Activated CD4-positive, alpha-beta T cell treated with anti-CD3 and anti-CD28 coated beads, Interleukin-2, amount 50 U/mL, for 1 hour (primary cell): ENCODE results near the gene DYDC2.
"Not testable (repeated sequence)": the region's sequence is repeated elsewhere in the genome, so short reads cannot be mapped to it uniquely, and the experiment has no call there.

ENCODE experiments used
- DNase-seq: peaks from one replicate; pipeline ENCODE4 v3.0.0-alpha.2; 2020

Gene DYDC2, protein sequence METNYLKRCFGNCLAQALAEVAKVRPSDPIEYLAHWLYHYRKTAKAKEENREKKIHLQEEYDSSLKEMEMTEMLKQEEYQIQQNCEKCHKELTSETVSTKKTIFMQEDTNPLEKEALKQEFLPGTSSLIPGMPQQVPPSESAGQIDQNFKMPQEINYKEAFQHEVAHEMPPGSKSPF

DNA sequence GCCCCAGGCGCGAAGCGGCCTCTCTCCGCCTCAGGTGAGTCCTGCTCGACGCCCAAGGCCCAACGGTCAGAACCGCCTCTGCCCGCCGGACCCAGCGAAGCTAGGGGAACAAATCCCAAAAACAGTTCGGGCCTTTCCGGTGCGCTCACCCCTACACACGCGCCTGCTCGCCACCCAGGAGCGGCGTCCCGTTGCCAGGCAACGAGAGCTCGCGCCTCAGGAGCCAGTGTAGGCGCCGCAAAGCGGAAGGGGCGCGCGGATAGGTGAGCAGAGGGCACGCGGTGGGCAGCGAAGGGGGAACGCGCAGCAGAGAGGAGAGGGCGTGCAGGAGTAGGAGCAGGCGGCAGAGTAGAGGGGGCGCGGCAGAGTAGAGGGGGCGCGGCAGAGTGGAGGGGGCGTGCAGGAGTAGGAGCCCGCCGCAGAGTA lies at the start of gene DYDC2, which contains the start of gene DYDC1:
DYDC2 (plus strand) TSS at position 219 of the 426 bp plus-strand sequence. CDS start 5,663 bp downstream, outside the sequence.
DYDC1 (minus strand) TSS at position 193 of the 426 bp plus-strand sequence. CDS start 4,154 bp downstream, outside the sequence.
- DNase-seq = peak; percentile 18

DNA sequence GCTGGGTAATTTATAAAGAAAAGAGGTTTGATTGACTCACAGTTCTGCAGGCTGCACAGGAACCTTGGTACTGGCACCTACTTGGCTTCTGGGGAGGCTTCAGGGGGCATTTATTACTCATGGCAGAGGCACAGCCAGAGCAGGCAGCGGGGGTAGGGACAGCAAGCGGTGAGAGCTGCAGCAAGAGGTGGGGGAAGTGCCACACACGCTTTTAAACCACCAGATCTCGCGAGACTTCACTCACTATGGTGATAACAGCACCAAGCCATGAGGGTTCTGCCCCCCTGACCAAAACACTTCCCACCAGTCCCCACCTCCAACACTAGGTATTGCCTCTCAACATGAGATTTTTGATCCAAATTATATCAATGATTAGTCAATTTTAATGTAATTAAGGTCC lies 43.1 kb upstream of the DYDC2 start:
- no peak for DNase-seq

DNA sequence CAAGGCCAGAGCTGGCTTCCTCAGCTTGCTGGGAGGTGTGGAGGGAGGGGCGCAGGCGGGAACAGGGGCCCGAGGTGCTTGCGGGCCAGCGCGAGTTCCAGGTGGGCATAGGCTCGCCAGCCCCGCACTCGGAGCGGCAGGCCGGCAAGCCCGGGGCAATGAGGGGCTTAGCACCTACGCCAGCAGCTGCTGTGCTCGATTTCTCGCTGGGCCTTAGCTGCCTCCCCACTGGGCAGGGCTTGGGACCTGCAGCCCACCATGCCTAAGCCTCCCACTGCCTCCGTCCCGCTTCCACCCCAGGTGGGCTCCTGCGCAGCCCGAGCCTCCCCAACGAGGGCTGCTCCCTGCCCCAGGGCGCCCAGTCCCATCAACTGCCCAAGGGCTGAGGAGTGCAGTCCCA lies 41.2 kb upstream of the DYDC2 start:
- no peak for DNase-seq

DNA sequence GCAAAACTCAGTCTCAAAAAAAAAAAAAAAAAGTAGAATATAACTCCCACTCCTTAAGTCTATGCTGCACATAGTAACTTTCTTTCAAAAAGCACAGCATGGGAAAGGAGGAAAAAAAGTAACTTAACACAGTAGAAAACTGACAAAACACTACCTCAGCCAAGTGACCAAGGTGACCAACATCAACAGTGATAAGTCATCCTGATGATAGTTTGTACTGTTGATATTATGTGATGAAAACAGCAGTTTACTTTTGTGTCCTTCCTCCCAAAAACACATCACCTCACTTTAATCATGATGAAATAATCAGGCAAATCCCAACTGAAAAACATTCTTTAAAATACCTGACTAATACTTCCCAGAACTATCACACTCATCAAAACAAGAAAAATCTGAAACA lies 37.8 kb upstream of the DYDC2 start:
- no peak for DNase-seq

DNA sequence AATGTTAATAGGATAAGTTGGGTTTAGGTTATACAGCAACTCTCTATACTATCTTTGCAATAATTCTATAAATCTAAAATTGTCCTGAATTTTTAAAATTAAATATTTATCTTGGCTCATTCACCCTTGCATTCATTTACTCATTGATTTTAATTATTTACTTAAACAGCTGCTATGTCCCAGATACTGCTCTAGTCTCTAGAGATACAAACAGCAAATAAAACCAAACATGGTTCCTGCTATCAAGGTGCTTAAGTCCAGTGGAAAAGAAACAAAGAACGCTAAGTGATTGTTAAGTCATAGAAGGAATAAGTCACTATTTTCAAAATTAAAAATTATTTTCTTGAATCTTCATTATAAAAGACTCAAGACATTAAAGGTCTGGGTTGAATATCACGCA lies 37.3 kb upstream of the DYDC2 start:
- DNase-seq = no peak

DNA sequence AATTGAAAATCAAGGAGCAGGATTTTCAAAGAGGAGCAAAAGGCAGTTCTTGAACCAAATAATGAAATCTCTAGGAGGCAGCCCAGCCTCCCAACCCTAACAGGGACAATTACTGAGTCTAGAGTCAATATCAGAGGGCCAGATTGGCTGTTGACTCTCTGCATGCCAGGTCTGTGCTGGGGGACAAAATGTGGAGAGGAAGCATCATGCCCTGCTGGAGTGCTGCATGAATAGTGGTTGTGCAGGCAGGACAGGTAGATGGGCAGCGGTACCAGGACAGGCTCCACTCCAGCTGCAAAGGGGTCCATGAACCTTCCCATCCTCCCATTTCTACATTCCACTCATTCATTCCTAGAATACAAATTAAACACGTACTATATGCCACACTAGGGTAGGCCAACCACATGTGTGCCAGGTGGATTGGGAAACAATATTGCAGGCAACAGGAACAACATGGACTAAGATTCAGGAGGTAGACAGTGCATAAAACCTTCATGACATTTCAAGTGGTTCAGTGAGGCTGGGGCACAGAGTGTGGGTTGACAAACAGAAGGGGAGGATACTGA lies 36.8 kb upstream of the DYDC2 start:
- no peak for DNase-seq

DNA sequence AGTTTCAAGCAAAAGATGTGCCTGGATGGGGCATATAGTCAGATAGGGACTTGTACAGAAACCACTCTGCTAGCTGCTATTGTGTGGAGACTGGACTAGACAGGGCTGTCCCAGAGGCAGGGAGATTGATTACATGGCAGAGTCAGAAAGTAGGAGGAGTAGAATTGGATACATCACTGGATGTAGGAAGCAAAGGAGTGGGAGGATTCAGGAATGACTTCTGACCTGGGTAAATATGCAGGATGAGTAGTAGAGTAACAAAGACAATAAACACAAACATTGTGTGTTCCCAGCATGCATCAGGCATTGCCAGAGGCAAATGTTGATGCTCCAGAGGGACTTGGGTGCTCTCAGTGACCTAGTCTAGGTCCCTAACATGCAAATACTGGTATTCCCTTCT lies 36.2 kb upstream of the DYDC2 start:
- DNase-seq = no peak

DNA sequence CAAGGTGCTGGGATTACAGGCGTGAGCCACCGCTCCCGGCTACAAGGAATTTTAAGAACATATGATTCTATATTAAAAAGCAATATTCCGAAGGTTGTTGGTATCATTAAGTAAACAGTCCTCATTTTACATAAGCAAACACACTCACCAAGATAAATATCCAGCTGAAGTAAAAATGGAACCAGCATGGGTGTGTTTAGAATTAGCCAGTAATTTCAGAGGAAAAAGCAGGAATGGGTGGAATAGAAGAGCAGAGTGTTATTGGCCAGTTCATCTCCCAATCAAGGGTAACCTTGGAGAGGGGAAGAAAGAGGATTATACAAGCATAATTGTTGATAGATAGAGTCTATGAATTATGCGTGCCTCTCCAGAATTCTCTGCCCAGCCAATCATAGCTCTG lies 35.4 kb upstream of the DYDC2 start:
- DNase-seq = no peak

DNA sequence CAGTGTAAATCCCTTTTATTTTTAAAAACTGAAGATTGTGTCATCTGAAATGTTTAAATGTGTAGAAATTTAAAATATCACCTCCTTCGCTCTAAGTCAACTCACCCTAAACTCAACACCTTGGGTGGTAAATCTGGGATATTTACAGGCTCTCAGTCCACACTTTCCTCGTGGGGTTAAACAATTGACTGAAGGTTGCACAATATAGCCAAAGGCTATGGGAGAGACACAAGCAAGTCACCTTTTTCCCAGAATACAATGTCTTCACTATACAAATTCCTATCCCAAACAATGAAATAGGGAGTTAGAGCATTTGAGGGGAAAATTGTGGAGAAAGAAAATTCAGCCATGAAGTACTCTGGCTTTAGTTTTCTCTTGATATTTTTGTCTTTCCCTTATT lies 34.4 kb upstream of the DYDC2 start:
- DNase-seq = no peak

DNA sequence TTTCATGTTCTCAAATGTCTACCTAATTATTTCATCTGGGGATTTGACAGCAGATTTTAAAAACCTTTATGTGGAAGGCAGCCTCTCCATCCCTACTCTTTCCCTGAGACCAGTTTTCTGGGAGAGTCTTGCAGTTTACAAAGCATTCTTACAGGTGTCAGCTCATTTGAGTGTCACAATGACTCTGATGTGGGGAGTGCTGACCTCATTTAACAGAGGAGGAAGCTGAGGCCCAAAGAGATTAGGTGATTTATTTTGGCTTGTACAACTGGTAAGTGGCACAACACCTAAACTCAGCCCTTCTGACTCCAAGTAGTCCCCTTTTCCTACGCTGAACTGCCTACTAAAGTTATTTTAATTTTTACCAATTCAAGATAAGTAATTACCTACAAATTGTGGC lies 33.9 kb upstream of the DYDC2 start:
- DNase-seq = no peak

DNA sequence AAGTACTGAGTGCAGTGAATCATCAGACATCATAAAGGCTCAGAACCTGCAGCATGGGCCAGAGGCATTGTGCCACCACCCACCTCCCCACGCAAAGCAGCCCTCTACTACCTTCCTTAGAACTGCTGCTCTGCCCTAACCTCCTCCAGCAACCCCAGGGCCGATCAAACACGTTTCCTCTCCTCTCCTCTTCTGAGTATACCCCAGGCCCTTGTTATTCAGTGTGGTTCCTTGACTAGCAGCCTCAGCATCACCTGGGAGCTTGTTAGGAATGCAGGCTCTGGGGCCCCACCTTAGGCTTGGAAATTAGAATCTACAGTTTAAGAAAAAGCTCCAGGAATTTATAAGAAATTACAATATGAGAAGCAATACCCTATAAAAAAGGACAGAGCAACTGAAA lies 33.3 kb upstream of the DYDC2 start:
- DNase-seq = no peak

DNA sequence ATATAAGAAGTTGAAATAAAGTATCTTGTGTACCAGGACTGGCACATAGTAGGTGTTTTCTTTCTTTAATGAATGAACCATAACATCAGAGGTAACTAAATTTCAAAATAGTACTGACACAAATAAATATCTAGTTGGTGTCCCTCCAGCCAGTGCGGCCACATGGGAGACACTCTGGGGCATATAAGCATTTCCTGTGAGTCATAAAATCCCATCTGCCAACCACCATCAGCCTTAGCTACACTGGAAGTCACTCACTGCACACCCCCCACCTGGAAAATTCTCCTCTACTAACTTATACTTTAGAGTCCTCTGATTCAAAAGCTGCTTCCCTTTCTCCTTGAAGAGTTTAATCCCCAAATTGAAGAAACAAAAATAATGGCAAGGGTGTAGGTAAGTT lies 32.5 kb upstream of the DYDC2 start:
- DNase-seq = no peak

DNA sequence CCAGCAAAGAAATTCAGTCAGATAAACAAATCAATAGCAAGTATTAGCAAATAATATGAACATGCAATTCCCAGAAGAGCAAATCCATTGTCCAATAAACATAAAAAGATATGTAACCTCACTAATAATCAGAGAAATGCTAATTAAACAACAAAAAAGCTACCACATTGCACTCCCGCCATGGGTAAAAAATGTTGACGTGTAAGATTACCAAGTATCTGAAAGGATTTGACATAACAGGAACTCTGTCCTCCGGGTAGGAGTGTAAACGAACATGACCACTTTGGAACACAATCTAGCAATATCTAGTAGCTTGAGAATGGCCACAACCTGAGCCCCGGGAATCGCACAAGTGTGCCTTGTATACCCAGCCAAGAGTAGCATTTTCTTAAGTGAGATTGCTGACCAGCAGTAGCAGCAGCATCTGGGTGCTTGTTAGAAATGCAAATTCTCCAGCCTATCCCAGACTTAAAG lies 31.7 kb upstream of the DYDC2 start:
- no peak for DNase-seq

DNA sequence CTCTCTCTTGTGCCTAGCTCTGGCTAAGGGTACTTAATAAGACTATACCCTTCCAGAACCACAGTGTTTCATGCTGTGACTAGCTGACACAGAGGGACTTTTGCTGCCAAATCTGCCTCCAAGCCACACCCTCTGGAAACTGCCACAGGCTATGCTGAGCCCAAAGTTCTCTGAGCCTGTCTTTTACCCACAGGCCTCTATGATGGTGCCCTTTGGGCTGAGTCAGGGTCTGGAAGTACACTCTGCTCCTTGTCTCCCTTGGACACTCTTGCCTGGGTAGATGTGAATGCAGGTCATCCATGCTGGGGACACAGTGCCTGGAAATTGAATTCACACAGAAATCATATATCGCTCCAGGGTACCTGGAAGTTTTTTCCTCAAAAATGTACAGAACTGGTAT lies 22.6 kb upstream of the DYDC2 start:
- no peak for DNase-seq

DNA sequence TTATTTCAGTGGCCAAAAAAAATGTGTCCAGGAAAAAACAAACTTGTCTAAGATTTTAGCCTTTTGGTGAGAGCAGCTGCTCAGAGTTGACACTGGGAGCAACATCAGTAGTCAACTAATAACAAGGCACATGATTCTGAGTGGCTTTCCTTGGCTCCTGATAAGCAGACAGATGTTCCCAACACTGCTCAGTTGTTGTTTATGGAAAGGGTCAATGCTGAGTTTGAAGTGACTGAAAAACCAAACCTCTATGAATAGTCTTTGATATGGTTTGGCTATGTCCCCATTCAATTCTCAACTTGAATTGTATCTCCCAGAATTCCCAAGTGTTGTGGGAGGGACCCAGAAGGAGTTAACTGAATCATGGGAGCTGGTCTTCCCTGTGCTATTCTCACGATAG lies 12.3 kb upstream of the DYDC2 start:
- no peak for DNase-seq

DNA sequence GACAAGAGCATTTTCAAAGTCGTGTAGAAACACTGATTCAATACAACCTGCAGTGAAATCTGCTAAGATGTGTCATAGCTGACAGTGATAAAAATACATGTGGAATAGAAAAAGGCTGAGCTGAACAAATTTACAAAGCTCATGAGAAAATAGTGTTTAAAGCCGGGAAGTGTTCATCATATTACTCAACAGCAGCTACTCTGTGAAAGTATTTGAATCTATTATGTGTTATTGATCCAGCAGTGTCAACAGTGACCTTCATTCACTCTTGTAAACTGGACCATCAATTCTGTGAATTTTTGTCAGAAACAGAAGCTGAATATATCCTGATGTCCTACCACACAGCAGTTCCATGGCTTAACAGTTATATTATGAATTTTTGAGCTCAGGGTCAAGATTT lies 11.7 kb upstream of the DYDC2 start:
- no peak for DNase-seq

DNA sequence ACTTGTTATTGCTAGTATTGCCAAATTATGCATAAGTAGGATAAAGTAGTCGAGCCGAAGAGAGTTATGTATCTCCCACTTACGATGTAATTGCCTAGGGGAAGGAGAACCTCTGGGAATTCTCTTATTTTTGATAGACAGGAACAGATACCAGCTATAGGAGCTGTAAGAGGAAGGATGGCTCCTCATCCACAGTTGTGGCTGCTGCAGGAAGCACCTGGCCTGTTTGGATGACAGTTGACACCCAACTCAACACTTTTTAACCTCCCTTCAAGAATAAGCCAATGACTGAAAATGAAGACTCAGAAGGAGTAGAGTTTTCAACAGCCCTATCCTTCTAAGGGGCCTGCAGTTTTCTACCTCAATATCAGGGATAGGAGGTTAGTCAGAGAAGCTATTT lies 6.3 kb upstream of the DYDC2 start:
- DNase-seq = no peak

DNA sequence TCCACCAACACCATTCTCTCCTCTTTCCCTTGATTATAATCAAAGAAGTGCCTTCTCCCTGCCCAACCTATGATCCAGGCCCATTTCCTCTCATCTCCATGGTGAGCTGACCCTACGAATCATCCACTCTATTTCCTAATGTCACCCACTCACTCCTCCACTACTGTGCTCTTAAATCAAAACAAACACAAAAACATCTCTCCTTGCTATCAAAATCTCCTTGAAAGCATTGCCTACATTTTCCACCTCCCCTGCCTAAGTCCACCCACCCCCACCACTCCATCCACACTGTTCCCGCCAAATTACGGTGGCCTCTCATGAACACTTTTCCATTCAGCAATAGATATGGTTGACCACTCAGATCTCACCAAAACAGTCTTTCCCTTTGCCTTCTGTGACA lies 5.4 kb upstream of the DYDC2 start:
- no peak for DNase-seq

DNA sequence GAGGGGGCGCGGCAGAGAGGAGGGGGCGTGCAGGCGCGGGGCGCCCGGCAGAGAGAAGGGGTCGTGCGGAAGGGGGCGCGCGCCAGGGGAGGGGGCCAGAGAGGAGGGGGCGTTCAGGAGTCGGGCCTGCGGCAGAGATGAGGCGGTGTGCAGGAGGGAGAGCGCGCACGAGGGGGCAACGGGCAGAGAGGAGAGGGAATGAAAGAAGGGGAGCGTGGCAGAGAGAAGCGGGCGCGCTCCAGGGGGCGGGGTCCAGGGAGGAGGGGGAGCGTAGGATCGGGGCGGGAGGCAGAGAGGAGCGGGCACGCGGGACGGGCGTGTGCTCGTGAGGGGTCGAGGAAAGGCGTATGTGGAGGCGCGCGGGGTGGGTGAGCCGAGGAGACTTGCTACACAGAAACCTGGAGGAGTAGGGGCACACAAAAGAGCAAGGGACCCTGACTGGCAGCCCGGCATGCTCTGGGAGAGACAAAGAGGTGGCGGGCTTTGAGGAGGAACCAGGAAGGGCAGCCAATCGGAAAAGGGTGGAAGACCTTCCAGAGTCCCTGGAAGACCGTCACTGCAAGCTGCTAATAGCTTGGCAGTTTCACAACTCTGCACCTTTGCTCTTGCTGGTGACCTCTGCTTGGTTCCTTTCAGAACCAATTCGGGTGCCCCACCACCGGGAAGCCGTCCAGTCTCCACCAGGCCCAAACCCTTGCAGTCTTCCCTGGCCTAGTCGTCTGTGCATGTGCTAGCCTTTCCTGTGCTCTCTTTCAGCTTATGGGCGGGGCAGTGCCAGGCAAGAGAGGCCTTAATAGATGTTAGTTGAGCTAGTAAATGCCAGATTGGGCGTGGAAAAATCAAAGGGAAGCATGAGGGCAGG lies 639 bp downstream of the DYDC2 start:
- no peak for DNase-seq

DNA sequence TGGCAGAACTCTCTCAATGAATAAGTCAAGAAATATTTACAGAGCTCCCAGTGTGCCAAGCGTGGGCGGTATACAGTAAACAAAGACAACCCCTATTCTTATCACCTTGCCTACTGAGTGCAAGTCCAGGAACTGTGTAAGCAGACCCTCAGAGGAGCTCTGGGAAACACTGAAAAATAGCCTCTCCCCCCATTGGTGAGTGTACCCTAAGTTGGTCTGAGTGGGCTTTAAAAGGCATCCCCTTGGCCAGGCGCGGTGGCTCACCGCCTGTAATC lies 1.2 kb downstream of the DYDC2 start:
- DNase-seq = no peak

DNA sequence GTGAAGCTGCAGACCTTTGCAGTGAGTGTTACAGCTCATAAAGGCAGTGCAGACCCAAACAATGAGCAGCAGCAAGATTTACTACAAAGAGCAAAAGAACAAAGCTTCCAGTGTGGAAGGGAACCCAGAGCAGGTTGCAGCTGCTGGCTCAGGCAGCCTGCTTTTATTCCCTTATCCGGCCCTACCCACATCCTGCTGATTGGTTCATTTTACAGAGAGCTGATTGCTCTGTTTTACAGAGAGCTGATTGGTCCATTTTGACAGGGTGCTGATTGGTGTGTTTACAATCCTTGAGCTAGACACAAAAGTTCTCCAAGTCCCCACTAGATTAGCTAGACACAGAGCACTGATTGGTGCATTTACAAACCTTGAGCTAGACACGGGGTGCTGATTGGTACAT lies 2.3 kb downstream of the DYDC2 start:
- DNase-seq = not testable (repeated sequence)

DNA sequence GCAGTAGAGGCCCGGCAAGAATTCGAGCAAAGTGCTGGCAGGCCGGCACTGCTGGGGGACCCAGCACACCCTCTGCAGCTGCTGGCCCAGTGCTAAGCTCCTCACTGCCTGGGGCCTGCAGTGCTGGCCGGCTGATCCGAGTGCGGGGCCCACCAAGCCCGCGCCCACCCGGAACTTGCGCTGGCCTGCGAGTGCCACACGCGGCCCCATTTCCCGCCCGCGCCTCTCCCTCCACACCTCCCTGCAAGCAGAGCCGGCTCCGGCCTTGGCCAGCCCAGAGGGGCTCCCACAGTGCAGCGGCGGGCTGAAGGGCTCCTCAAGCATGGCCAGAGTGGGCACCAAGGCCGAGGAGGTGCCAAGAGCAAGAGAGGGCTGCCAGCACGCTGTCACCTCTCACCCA lies 3.1 kb downstream of the DYDC2 start:
- DNase-seq = no peak

DNA sequence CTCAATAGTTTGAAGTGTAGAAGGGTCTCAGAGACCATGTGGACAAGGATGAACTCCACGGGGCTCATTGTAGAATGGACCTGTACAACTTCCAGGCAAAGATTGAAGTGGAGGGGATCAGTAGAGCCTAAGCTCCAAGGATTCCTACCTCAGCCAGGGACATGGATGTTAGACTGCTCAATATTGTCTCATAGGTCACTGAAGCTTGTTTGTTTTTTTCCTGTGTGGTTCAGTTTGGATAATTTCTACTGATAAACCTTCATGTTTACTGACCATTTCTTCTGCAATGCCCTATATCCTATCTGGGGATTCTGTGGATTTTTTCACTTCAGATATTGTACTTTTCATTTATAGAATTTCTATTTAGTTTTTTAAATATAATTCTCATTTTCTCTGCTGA lies 8.9 kb downstream of the DYDC2 start:
- no peak for DNase-seq

DNA sequence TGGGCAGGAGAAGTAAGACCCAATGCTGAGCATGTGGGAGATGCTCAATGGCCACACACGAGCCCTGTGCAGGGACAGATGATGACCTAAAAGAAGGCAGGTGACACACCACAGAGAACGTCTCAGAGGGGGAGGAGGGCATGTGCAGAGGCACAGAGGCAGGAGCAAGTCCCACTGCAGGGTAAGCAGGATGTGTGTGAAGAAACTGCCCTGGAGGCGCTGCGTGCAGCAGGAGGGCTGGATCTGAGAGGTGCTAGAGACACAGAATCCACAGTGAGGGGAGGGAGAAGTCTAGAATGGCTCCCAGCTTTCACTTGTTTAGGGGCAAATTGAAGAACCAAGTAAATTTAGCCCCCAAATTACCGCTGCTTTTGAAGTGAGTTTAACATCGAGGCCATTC lies 14.9 kb downstream of the DYDC2 start:
- DNase-seq = no peak
